Neural cell (in vitro differentiated cells): ENCODE results near the gene BBS12. TPM values are rescaled to one million over a fixed set of nuclear protein-coding genes. Genes with fewer than 3 reads are reported as not detected.

Experiments used
- H2AFZ ChIP-seq: fragments of 200-600, 300-800 bp; sonication (generic), shearing (Covaris generic); 2 replicates; pipeline ENCODE4 v1.6.0; 2014; ENCODE audit warnings: low read depth, mild to moderate bottlenecking, antibody characterized with exemption, low read length, moderate library complexity
- H3F3A ChIP-seq: fragments of 200-600 bp; shearing (Covaris generic); 2 replicates; pipeline ENCODE4 v1.6.1; 2016; ENCODE audit warnings: mild to moderate bottlenecking, moderate library complexity, mixed read lengths, antibody characterized with exemption, low read length; ENCODE audit not compliant: insufficient read depth, poor library complexity, severe bottlenecking
- H3K27ac ChIP-seq: fragments of 200-600, 300-800 bp; sonication (generic), shearing (Covaris generic); 2 replicates; pipeline ENCODE4 v1.5.1; 2014; ENCODE audit warnings: mild to moderate bottlenecking, low read length, moderate library complexity
- H3K27me3 ChIP-seq: fragments of 300-800, 200-600 bp; sonication (generic), shearing (Covaris generic); 2 replicates; pipeline ENCODE4 v1.6.0; 2014; ENCODE audit warnings: mild to moderate bottlenecking, low read depth, low read length, moderate library complexity; ENCODE audit not compliant: insufficient read depth
- H3K36me3 ChIP-seq: fragments of 300-800, 200-600 bp; sonication (generic), shearing (Covaris generic); 2 replicates; pipeline ENCODE4 v1.5.1; 2014; ENCODE audit warnings: mild to moderate bottlenecking, antibody characterized with exemption, low read length, moderate library complexity; ENCODE audit not compliant: insufficient read depth
- H3K4me2 ChIP-seq: fragments of 300-800, 200-600 bp; sonication (generic), shearing (Covaris generic); 2 replicates; pipeline ENCODE4 v1.6.0; 2014; ENCODE audit warnings: mild to moderate bottlenecking, low read length
- H3K4me3 ChIP-seq: fragments of 300-800, 200-600 bp; sonication (generic), shearing (Covaris generic); 2 replicates; pipeline ENCODE4 v1.5.1; 2014; ENCODE audit warnings: mild to moderate bottlenecking, low read length, moderate library complexity
- H3K79me2 ChIP-seq: fragments of 200-600 bp; shearing (Covaris generic); replicated peaks from 2 replicates; pipeline ENCODE4 v1.6.0; 2014; ENCODE audit warnings: mild to moderate bottlenecking, low read length, moderate library complexity; ENCODE audit not compliant: insufficient read depth
- H3K9ac ChIP-seq: fragments of 300-800, 200-600 bp; sonication (generic), shearing (Covaris generic); 2 replicates; pipeline ENCODE4 v1.6.1; 2016; ENCODE audit warnings: mild to moderate bottlenecking, low read length, mixed read lengths
- H3K9me2 ChIP-seq: fragments of 200-600 bp; shearing (Covaris generic); 2 replicates; pipeline ENCODE4 v1.6.1; 2016; ENCODE audit warnings: mild to moderate bottlenecking, low read length, mixed read lengths; ENCODE audit not compliant: insufficient read depth
- H3K9me3 ChIP-seq: fragments of 200-600, 300-800 bp; sonication (generic), shearing (Covaris generic); 2 replicates; pipeline ENCODE4 v1.6.1; 2016; ENCODE audit warnings: mild to moderate bottlenecking, mixed run types, low read length, moderate library complexity, mixed read lengths
- H4K20me1 ChIP-seq: fragments of 200-600 bp; shearing (Covaris generic); 2 replicates; pipeline ENCODE4 v1.6.1; 2016; ENCODE audit warnings: mild to moderate bottlenecking, mixed run types; ENCODE audit not compliant: insufficient read depth
- EP300 ChIP-seq: fragments of 450-650 bp; conservative IDR thresholded peaks from 2 replicates; pipeline ENCODE4 v1.6.1; 2014; ENCODE audit warnings: antibody characterized with exemption, mild to moderate bottlenecking, moderate library complexity; ENCODE audit not compliant: poor library complexity, severe bottlenecking
- EZH2 ChIP-seq: fragments of 200-600, 300-800 bp; shearing (Covaris generic), sonication (generic); IDR thresholded peaks from 2 replicates; pipeline ENCODE4 v1.6.1; 2014; ENCODE audit warnings: antibody characterized with exemption, low read length, borderline replicate concordance, mild to moderate bottlenecking; ENCODE audit not compliant: insufficient read depth, poor library complexity, severe bottlenecking
- MXI1 ChIP-seq: fragments of 450-650 bp; conservative IDR thresholded peaks from 2 replicates; pipeline ENCODE4 v1.6.1; 2014; ENCODE audit warnings: antibody characterized with exemption, mild to moderate bottlenecking; ENCODE audit not compliant: poor library complexity, severe bottlenecking
- POLR2AphosphoS5 ChIP-seq: IDR thresholded peaks from 2 replicates; pipeline ENCODE4 v1.6.1; 2012
- RAD21 ChIP-seq: fragments of 450-650 bp; conservative IDR thresholded peaks from 2 replicates; pipeline ENCODE4 v1.6.1; 2014; ENCODE audit warnings: antibody characterized with exemption, mild to moderate bottlenecking, moderate library complexity
- SMC3 ChIP-seq: fragments of 450-650 bp; conservative IDR thresholded peaks from 2 replicates; pipeline ENCODE4 v1.6.1; 2014; ENCODE audit warnings: antibody characterized with exemption, mild to moderate bottlenecking, moderate library complexity; ENCODE audit not compliant: poor library complexity
- TAF1 ChIP-seq: IDR thresholded peaks from 2 replicates; pipeline ENCODE4 v1.6.1; 2012; ENCODE audit warnings: low read depth
- polyA plus RNA-seq: library from polyadenylated mRNA; depleted of rRNA; stranded (reverse); fragments of >200 nt; gene quantifications from 2 replicates; pipeline ENCODE4 v1.2.3, GENCODE V29; 2014
- TF ChIP-seq, protein P1 (sequence below): fragments of 450-650 bp; IDR thresholded peaks from 2 replicates; pipeline ENCODE4 v1.5.1; 2014; ENCODE audit warnings: antibody characterized with exemption, mild to moderate bottlenecking, moderate library complexity; ENCODE audit not compliant: poor library complexity, severe bottlenecking
- TF ChIP-seq, protein P2 (sequence below): IDR thresholded peaks from 2 replicates; pipeline ENCODE4 v1.6.1; 2012; ENCODE audit warnings: borderline replicate concordance

The BBS12 gene
- polyA plus RNA-seq, 1 donor from 2014 or later = 3.7 TPM

DNA sequence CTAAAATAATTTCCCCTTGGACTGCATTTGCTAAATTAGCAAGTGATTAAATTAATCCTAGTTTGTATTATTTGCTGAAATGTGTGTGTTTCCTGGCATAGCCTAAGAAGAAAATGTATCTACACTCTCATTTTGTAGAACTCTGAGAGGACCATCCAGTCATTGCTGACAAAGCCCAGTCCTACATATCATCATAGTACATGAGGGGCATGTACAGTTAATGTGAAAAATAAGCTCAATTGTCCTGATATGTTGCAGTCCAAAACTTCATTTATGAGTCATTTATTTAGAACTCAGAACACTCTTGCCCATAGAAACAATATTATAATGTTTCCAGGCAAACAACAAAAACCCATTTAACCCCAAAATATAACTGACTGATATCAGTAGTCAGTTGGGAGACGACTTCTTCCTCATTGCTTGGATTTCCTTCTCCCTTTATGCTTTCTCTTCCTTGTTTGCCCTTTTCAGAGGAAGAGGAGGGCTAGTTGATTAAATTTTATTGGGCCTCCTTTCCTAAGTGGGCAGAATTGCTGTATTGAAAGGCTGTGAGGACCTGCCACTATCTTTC, 26.9 kb upstream of the BBS12 start:
- Histone ChIP-seq H4K20me1 (no peaks in the 10 kb centered on the region), H3K9me2 (no peaks in the 10 kb centered on the region), H3K4me2 (no peak overlapping the region), H3K27me3 (no peaks in the 10 kb centered on the region), H3K79me2 (no peaks in the 10 kb centered on the region), H3K4me3 (no peak overlapping the region), H2AFZ (no peak overlapping the region), H3K27ac (no peak overlapping the region), H3F3A (no peaks in the 10 kb centered on the region), H3K9me3 (no peaks in the 10 kb centered on the region), H3K36me3 (no peaks in the 10 kb centered on the region), H3K9ac (no peak overlapping the region)
- TF ChIP-seq TAF1 (no peak), MXI1 (no peak), POLR2AphosphoS5 (no peak), SMC3 (no peak), RAD21 (no peak), EZH2 (no peak), EP300 (no peak)
- TF ChIP-seq, protein P1, sequence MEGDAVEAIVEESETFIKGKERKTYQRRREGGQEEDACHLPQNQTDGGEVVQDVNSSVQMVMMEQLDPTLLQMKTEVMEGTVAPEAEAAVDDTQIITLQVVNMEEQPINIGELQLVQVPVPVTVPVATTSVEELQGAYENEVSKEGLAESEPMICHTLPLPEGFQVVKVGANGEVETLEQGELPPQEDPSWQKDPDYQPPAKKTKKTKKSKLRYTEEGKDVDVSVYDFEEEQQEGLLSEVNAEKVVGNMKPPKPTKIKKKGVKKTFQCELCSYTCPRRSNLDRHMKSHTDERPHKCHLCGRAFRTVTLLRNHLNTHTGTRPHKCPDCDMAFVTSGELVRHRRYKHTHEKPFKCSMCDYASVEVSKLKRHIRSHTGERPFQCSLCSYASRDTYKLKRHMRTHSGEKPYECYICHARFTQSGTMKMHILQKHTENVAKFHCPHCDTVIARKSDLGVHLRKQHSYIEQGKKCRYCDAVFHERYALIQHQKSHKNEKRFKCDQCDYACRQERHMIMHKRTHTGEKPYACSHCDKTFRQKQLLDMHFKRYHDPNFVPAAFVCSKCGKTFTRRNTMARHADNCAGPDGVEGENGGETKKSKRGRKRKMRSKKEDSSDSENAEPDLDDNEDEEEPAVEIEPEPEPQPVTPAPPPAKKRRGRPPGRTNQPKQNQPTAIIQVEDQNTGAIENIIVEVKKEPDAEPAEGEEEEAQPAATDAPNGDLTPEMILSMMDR = no peak
- TF ChIP-seq, protein P2, sequence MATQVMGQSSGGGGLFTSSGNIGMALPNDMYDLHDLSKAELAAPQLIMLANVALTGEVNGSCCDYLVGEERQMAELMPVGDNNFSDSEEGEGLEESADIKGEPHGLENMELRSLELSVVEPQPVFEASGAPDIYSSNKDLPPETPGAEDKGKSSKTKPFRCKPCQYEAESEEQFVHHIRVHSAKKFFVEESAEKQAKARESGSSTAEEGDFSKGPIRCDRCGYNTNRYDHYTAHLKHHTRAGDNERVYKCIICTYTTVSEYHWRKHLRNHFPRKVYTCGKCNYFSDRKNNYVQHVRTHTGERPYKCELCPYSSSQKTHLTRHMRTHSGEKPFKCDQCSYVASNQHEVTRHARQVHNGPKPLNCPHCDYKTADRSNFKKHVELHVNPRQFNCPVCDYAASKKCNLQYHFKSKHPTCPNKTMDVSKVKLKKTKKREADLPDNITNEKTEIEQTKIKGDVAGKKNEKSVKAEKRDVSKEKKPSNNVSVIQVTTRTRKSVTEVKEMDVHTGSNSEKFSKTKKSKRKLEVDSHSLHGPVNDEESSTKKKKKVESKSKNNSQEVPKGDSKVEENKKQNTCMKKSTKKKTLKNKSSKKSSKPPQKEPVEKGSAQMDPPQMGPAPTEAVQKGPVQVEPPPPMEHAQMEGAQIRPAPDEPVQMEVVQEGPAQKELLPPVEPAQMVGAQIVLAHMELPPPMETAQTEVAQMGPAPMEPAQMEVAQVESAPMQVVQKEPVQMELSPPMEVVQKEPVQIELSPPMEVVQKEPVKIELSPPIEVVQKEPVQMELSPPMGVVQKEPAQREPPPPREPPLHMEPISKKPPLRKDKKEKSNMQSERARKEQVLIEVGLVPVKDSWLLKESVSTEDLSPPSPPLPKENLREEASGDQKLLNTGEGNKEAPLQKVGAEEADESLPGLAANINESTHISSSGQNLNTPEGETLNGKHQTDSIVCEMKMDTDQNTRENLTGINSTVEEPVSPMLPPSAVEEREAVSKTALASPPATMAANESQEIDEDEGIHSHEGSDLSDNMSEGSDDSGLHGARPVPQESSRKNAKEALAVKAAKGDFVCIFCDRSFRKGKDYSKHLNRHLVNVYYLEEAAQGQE = no peak

DNA sequence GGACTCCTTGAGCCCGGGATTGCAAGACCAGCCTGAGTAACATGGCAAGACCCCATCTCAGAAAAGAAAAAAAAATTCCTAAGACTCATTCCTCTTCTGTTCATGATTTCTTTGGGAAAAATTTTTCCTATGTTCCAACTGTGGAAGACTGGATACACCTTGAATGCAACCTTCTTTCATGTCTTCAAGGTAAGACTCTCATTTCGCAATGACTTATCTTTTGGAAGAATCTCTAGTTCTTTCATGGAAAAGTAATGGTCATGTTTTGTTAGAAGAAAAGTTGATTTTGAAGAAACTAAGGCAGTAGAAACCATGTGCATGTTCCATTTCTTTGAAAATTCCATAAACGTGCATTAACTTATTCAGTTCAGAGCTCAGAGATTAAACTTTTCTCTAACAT, 26.0 kb upstream of the BBS12 start:
- Histone ChIP-seq H3F3A (no peaks in the 10 kb centered on the region), H3K79me2 (no peaks in the 10 kb centered on the region), H3K36me3 (no peaks in the 10 kb centered on the region), H3K27ac (no peak overlapping the region), H3K9me2 (no peaks in the 10 kb centered on the region), H3K9ac (no peak overlapping the region), H4K20me1 (no peaks in the 10 kb centered on the region), H3K4me3 (no peak overlapping the region), H2AFZ (no peak overlapping the region), H3K9me3 (no peaks in the 10 kb centered on the region), H3K4me2 (no peak overlapping the region), H3K27me3 (no peaks in the 10 kb centered on the region)
- TF ChIP-seq TAF1 (no peak), RAD21 (no peak), SMC3 (no peak), MXI1 (no peak), EZH2 (no peak), EP300 (no peak), POLR2AphosphoS5 (no peak)
- TF ChIP-seq, protein P1 = no peak
- TF ChIP-seq, protein P2 = no peak
